Activated CD8-positive, alpha-beta T cell treated with anti-CD3 and anti-CD28 coated beads for 36 hours (primary cell): Measurements from ENCODE around the gene PRKAG2. TPM values are rescaled to one million over a fixed set of nuclear protein-coding genes. Genes with fewer than 3 reads are reported as not detected.
A peak's percentile ranks its signal among the peaks of the same experiment; 100 is the strongest.
"Not testable (repeated sequence)": the region's sequence is repeated elsewhere in the genome, so short reads cannot be mapped to it uniquely, and the experiment has no call there.

Source experiments
- ATAC-seq: fragments of 200-7000 bp; cut with Tn5 transposase; one replicate; pipeline ENCODE4 v1.10.0; 2021; ENCODE audit warnings: mild to moderate bottlenecking, moderate library complexity
- CTCF ChIA-PET: fragments of 350-600 bp; sonication (Branson Sonifier 250); formaldehyde crosslinking; loops from one replicate; lab custom pipeline; 2021; ENCODE audit warnings: antibody characterized with exemption; lab: Charles Lee
- POLR2A ChIA-PET: fragments of 350-600 bp; sonication (Branson Sonifier 250); formaldehyde crosslinking; loops from one replicate; lab custom pipeline; 2021; ENCODE audit warnings: antibody characterized with exemption; lab: Charles Lee
- DNase-seq: peaks from one replicate; pipeline ENCODE4 v3.0.0-alpha.2; 2020
- H3K27ac Mint-ChIP-seq: one replicate; pipeline ENCODE4 v1.8.0; 2021; ENCODE audit warnings: mild to moderate bottlenecking, mixed read lengths
- H3K27me3 Mint-ChIP-seq: one replicate; pipeline ENCODE4 v1.8.0; 2021; ENCODE audit warnings: mixed read lengths
- H3K36me3 Mint-ChIP-seq: one replicate; pipeline ENCODE4 v1.8.0; 2021; ENCODE audit warnings: low read depth, mixed read lengths
- H3K4me1 Mint-ChIP-seq: one replicate; pipeline ENCODE4 v1.8.0; 2021; ENCODE audit warnings: low read depth, mixed read lengths
- H3K4me3 Mint-ChIP-seq: one replicate; pipeline ENCODE4 v1.8.0; 2021; ENCODE audit warnings: mild to moderate bottlenecking, moderate library complexity, mixed read lengths
- H3K9me3 Mint-ChIP-seq: one replicate; pipeline ENCODE4 v1.8.0; 2021; ENCODE audit warnings: mixed read lengths
- CTCF ChIP-seq: fragments of 200-600 bp; IDR thresholded peaks from one replicate; pipeline ENCODE4 v1.8.0; 2022; ENCODE audit warnings: antibody characterized with exemption, mild to moderate bottlenecking
- intact Hi-C: fragments of 100-400 bp; cut with micrococcal nuclease; formaldehyde crosslinking; loops from one replicate; pipeline ENCODE4 v1.10.0; 2022
- total RNA-seq, 2 experiments: library from RNA; stranded (reverse); gene quantifications; one replicate each; pipeline ENCODE4 v1.2.3, GENCODE V29; 2021

The PRKAG2 gene
- total RNA-seq, 2 experiments from 2014 or later = 17.0 to 19.2 TPM

GRCh38 chr7:151800861-151801260 is 76.1 kb downstream of the PRKAG2 start:
- no peaks in the 10 kb centered on the region for H3K36me3 Mint-ChIP-seq
- H3K4me3 Mint-ChIP-seq = no peak overlapping the region
- POLR2A ChIA-PET = no interaction called here
- H3K4me1 Mint-ChIP-seq = peaks cover 19% of the 10 kb centered on the region
- TF ChIP-seq CTCF = no peak
- no peaks in the 10 kb centered on the region for H3K9me3 Mint-ChIP-seq
- intact Hi-C loops = no loop called here
- DNase-seq (no peak), ATAC-seq (no peak)
- H3K27ac Mint-ChIP-seq = no peak overlapping the region
- CTCF ChIA-PET = interaction anchor here (2.7 kb wide), 1 partner anchor 18 kb away, joined by 10 read pairs; no protein-coding TSS in a partner anchor
- no peaks in the 10 kb centered on the region for H3K27me3 Mint-ChIP-seq

GRCh38 chr7:151800391-151800790 is 76.5 kb downstream of the PRKAG2 start:
- Mint-ChIP-seq H3K4me3 (no peak overlapping the region), H3K9me3 (no peaks in the 10 kb centered on the region), H3K27me3 (no peaks in the 10 kb centered on the region), H3K4me1 (peaks cover 22% of the 10 kb centered on the region), H3K27ac (no peak overlapping the region), H3K36me3 (no peaks in the 10 kb centered on the region)
- ChIA-PET CTCF (interaction anchor here (2.7 kb wide), 1 partner anchor 17 kb away, joined by 10 read pairs; no protein-coding TSS in a partner anchor), POLR2A (no interaction called here)
- intact Hi-C loops = no loop called here
- ATAC-seq = no peak
- no peak for TF ChIP-seq CTCF
- no peak for DNase-seq

- Mint-ChIP-seq H3K4me3 (no peak overlapping the region), H3K27ac (no peak overlapping the region), H3K27me3 (no peaks in the 10 kb centered on the region), H3K36me3 (no peaks in the 10 kb centered on the region), H3K4me1 (peaks cover 28% of the 10 kb centered on the region), H3K9me3 (no peaks in the 10 kb centered on the region)
- intact Hi-C loops = no loop called here
- ATAC-seq = no peak
- TF ChIP-seq CTCF = no peak
- CTCF ChIA-PET = interaction anchor here (2.7 kb wide), 1 partner anchor 16 kb away, joined by 10 read pairs; no protein-coding TSS in a partner anchor
- POLR2A ChIA-PET = no interaction called here
- DNase-seq = no peak
These were observed 77.4 kb downstream of the PRKAG2 start for GRCh38 chr7:151799506-151799905.

GRCh38 chr7:151798851-151799448 is 78.0 kb downstream of the PRKAG2 start:
- Mint-ChIP-seq H3K36me3 (no peaks in the 10 kb centered on the region), H3K9me3 (no peaks in the 10 kb centered on the region), H3K27me3 (no peaks in the 10 kb centered on the region), H3K4me1 (peaks cover 33% of the 10 kb centered on the region), H3K4me3 (no peak overlapping the region), H3K27ac (no peak overlapping the region)
- ATAC-seq (no peak), DNase-seq (no peak)
- no peak for TF ChIP-seq CTCF
- intact Hi-C loops = no loop called here
- POLR2A ChIA-PET = no interaction called here
- CTCF ChIA-PET = interaction anchor here (2.7 kb wide), 1 partner anchor 16 kb away, joined by 10 read pairs; no protein-coding TSS in a partner anchor

GRCh38 chr7:151797667-151798307 is 79.1 kb downstream of the PRKAG2 start:
- ChIA-PET POLR2A (interaction anchor here (1.2 kb wide), 1 partner anchor 15 kb away, joined by 3 read pairs; no protein-coding TSS in a partner anchor), CTCF (interaction anchor here (3.2 kb wide), 1 partner anchor 15 kb away, joined by 16 read pairs; no protein-coding TSS in a partner anchor)
- intact Hi-C loops, H3K9me3 Mint-ChIP-seq, ATAC-seq, DNase-seq, H3K4me3 Mint-ChIP-seq, H3K36me3 Mint-ChIP-seq, H3K27me3 Mint-ChIP-seq: not testable (repeated sequence)
- Mint-ChIP-seq H3K27ac (peak overlapping the region; percentile 61), H3K4me1 (peaks cover 33% of the 10 kb centered on the region)
